H9 (cell line): Measurements from ENCODE around the gene FBN3. TPM values are rescaled to one million over a fixed set of nuclear protein-coding genes. Genes with fewer than 3 reads are reported as not detected.
"Not testable (repeated sequence)": the region's sequence is repeated elsewhere in the genome, so short reads cannot be mapped to it uniquely, and the experiment has no call there.

Experiments
- DNase-seq: peaks from one replicate; pipeline ENCODE4 v3.0.0-alpha.2; 2017
- H2AFZ ChIP-seq: one replicate; pipeline ENCODE4 v1.6.1; 2013; ENCODE audit warnings: mild to moderate bottlenecking, low read length, control low read depth, moderate library complexity
- H2AK5ac ChIP-seq: 2 replicates; pipeline ENCODE4 v1.6.1; 2013; ENCODE audit warnings: low read length, control low read depth, mixed read lengths; ENCODE audit not compliant: insufficient read length
- H2BK120ac ChIP-seq: one replicate; pipeline ENCODE4 v1.6.1; 2013; ENCODE audit warnings: low read depth, mild to moderate bottlenecking, low read length, control low read depth, inconsistent platforms; ENCODE audit not compliant: poor library complexity, severe bottlenecking
- H2BK12ac ChIP-seq: 2 replicates; pipeline ENCODE4 v1.6.1; 2013; ENCODE audit warnings: low read length, control low read depth, mixed read lengths, low read depth; ENCODE audit not compliant: insufficient read length
- H2BK15ac ChIP-seq: 2 replicates; pipeline ENCODE4 v1.6.1; 2013; ENCODE audit warnings: low read depth, low read length, control low read depth
- H2BK20ac ChIP-seq: one replicate; pipeline ENCODE4 v1.6.1; 2013; ENCODE audit warnings: low read depth, mild to moderate bottlenecking, low read length, control low read depth, inconsistent platforms; ENCODE audit not compliant: poor library complexity, severe bottlenecking
- H2BK5ac ChIP-seq: 2 replicates; pipeline ENCODE4 v1.6.1; 2013; ENCODE audit warnings: low read length, control low read depth, mixed read lengths; ENCODE audit not compliant: insufficient read length
- H3K14ac ChIP-seq: 2 replicates; pipeline ENCODE4 v1.6.1; 2013; ENCODE audit warnings: low read length, control low read depth; ENCODE audit not compliant: insufficient read depth
- H3K18ac ChIP-seq: 2 replicates; pipeline ENCODE4 v1.6.1; 2013; ENCODE audit warnings: low read depth, mild to moderate bottlenecking, mixed read lengths, low read length, control low read depth; ENCODE audit not compliant: insufficient read length
- H3K23ac ChIP-seq: 2 replicates; pipeline ENCODE4 v1.6.1; 2013; ENCODE audit warnings: low read length, control low read depth, mixed read lengths, low read depth; ENCODE audit not compliant: insufficient read length
- H3K23me2 ChIP-seq: 2 replicates; pipeline ENCODE4 v1.6.1; 2013; ENCODE audit warnings: low read depth, mild to moderate bottlenecking, mixed read lengths, low read length, control low read depth; ENCODE audit not compliant: insufficient read length, poor library complexity, severe bottlenecking
- H3K27ac ChIP-seq: 2 replicates; pipeline ENCODE4 v1.5.1; 2013; ENCODE audit warnings: low read length, control low read depth, mixed read lengths, low read depth; ENCODE audit not compliant: insufficient read length
- H3K27me3 ChIP-seq: 2 replicates; pipeline ENCODE4 v1.6.1; 2013; ENCODE audit warnings: low read length, control low read depth, inconsistent platforms; ENCODE audit not compliant: insufficient read depth
- H3K4ac ChIP-seq: 2 replicates; pipeline ENCODE4 v1.6.1; 2013; ENCODE audit warnings: low read depth, mild to moderate bottlenecking, control low read depth, inconsistent platforms, low read length, moderate library complexity
- H3K4me1 ChIP-seq: 2 replicates; pipeline ENCODE4 v1.6.1; 2013; ENCODE audit warnings: low read length, control low read depth, inconsistent platforms; ENCODE audit not compliant: insufficient read depth
- H3K4me2 ChIP-seq: 2 replicates; pipeline ENCODE4 v1.6.1; 2013; ENCODE audit warnings: low read length, control low read depth, mixed read lengths; ENCODE audit not compliant: insufficient read length, insufficient read depth
- H3K56ac ChIP-seq: 2 replicates; pipeline ENCODE4 v1.6.1; 2013; ENCODE audit warnings: low read depth, mild to moderate bottlenecking, mixed read lengths, low read length, control low read depth; ENCODE audit not compliant: insufficient read length
- H3K79me1 ChIP-seq: 2 replicates; pipeline ENCODE4 v1.6.1; 2013; ENCODE audit warnings: low read depth, mild to moderate bottlenecking, moderate library complexity, low read length, control low read depth, inconsistent platforms; ENCODE audit not compliant: insufficient read depth, poor library complexity, severe bottlenecking
- H3K79me2 ChIP-seq: 2 replicates; pipeline ENCODE4 v1.6.1; 2013; ENCODE audit warnings: low read length, control low read depth, inconsistent platforms; ENCODE audit not compliant: insufficient read depth
- H3K9ac ChIP-seq: 2 replicates; pipeline ENCODE4 v1.6.1; 2013; ENCODE audit warnings: low read length, control low read depth, mixed read lengths; ENCODE audit not compliant: insufficient read length; ENCODE audit errors: extremely low read depth
- H3K9me3 ChIP-seq: one replicate; pipeline ENCODE4 v1.6.1; 2013; ENCODE audit warnings: low read depth, low read length, inconsistent platforms; ENCODE audit not compliant: control insufficient read depth
- H3T11ph ChIP-seq: one replicate; pipeline ENCODE4 v1.6.1; 2013; ENCODE audit warnings: mild to moderate bottlenecking, low read length, control low read depth, inconsistent platforms
- H4K20me1 ChIP-seq: one replicate; pipeline ENCODE4 v1.6.1; 2013; ENCODE audit not compliant: control insufficient read depth, insufficient read length, insufficient read depth
- H4K5ac ChIP-seq: 2 replicates; pipeline ENCODE4 v1.6.1; 2013; ENCODE audit warnings: low read depth, mild to moderate bottlenecking, mixed read lengths, low read length, control low read depth; ENCODE audit not compliant: insufficient read length
- H4K8ac ChIP-seq: replicated peaks from 2 replicates; pipeline ENCODE4 v1.6.1; 2013; ENCODE audit warnings: low read length, control low read depth, mixed read lengths, low read depth; ENCODE audit not compliant: insufficient read length
- H4K91ac ChIP-seq: 2 replicates; pipeline ENCODE4 v1.6.1; 2013; ENCODE audit warnings: low read depth, mild to moderate bottlenecking, moderate library complexity, mixed read lengths, low read length, control low read depth; ENCODE audit not compliant: insufficient read length
- H3K27ac Mint-ChIP-seq, 3 experiments: 2 replicates in 2 of 3; 3 replicates in 1 of 3; pipeline ENCODE4 v1.8.0; 2020 to 2021; ENCODE audit warnings: mixed read lengths in 3 of 3, mild to moderate bottlenecking in 1 of 3, moderate library complexity in 1 of 3
- H3K27me3 Mint-ChIP-seq: 2 replicates; pipeline ENCODE4 v1.8.0; 2021; ENCODE audit warnings: low read depth, mild to moderate bottlenecking, moderate library complexity, mixed read lengths
- H3K36me3 Mint-ChIP-seq, 3 experiments: 2 replicates in 2 of 3; 3 replicates in 1 of 3; pipeline ENCODE4 v1.8.0; 2020 to 2021; ENCODE audit warnings: low read depth in 3 of 3, mixed read lengths in 3 of 3; ENCODE audit not compliant: insufficient read depth in 1 of 3
- H3K4me1 Mint-ChIP-seq, 2 experiments: 2 replicates each; pipeline ENCODE4 v1.8.0; 2020; ENCODE audit warnings: mixed read lengths in 2 of 2
- H3K4me3 Mint-ChIP-seq, 2 experiments: 2 replicates in 1 of 2; 3 replicates in 1 of 2; pipeline ENCODE4 v1.8.0; 2020 to 2021; ENCODE audit warnings: mild to moderate bottlenecking in 2 of 2, mixed read lengths in 2 of 2, moderate library complexity in 1 of 2
- H3K9me3 Mint-ChIP-seq, 2 experiments: 2 replicates in 1 of 2; 3 replicates in 1 of 2; pipeline ENCODE4 v1.8.0; 2020; ENCODE audit warnings: mild to moderate bottlenecking in 2 of 2, mixed read lengths in 2 of 2, moderate library complexity in 1 of 2
- CTCF ChIP-seq: fragments of 200-600 bp; sonication (generic); conservative IDR thresholded peaks from 3 replicates; pipeline ENCODE4 v1.8.0; 2021; ENCODE audit warnings: antibody characterized with exemption, mild to moderate bottlenecking
- WGBS: extraction: QIAGEN DNeasy Blood & Tissue Kit; methylation state at CpG from one replicate; pipeline ENCODE4 v1.1.7; 2013; ENCODE audit warnings: missing lambda C conversion rate, low lambda C conversion rate, mixed read lengths; ENCODE audit not compliant: insufficient read length; ENCODE audit errors: extremely low coverage; 5-methylcytosine and 5-hydroxymethylcytosine counted together
- total RNA-seq: library from RNA; stranded (reverse); gene quantifications from 2 replicates; pipeline ENCODE4 v1.2.1, GENCODE V29; 2021

Gene FBN3
- total RNA-seq, 1 experiment from 2014 or later = 31.0 TPM

- Mint-ChIP-seq H3K4me3 (peak overlapping the region in 1 of 2 experiments; percentile 7; a peak in 2 of 5 replicates), H3K4me1 (peaks cover 21 to 24% of the 10 kb centered on the region in 2 experiments), H3K27me3 (peaks cover 11% of the 10 kb centered on the region)
- not testable (repeated sequence) for H3K4ac ChIP-seq, H3K9me3 Mint-ChIP-seq, H3K27ac ChIP-seq, H3K18ac ChIP-seq, H3K79me2 ChIP-seq, H3K23me2 ChIP-seq, H2BK20ac ChIP-seq, H2BK5ac ChIP-seq, H3K56ac ChIP-seq, H3K4me2 ChIP-seq, H3K14ac ChIP-seq, H4K8ac ChIP-seq, H3K9me3 ChIP-seq, H3K23ac ChIP-seq, H2BK15ac ChIP-seq, H2AK5ac ChIP-seq, H4K5ac ChIP-seq, H3T11ph ChIP-seq, H2BK120ac ChIP-seq, H3K79me1 ChIP-seq, H2AFZ ChIP-seq, H3K27me3 ChIP-seq, H3K27ac Mint-ChIP-seq, H3K9ac ChIP-seq, H4K91ac ChIP-seq, H4K20me1 ChIP-seq, H3K4me1 ChIP-seq, H3K36me3 Mint-ChIP-seq, H2BK12ac ChIP-seq
- TF ChIP-seq CTCF = peak; percentile 64
- no CpG with 5 or more reads among the region's 10 CpGs for WGBS
- DNase-seq = peak; percentile 66
These were observed 4.6 kb upstream of the FBN3 start for GRCh38 chr19:8154014-8154413.
